ENCODE measurements around the gene RNF31.
A peak's percentile ranks its signal among the peaks of the same experiment; 100 is the strongest.

Gene RNF31

DNA sequence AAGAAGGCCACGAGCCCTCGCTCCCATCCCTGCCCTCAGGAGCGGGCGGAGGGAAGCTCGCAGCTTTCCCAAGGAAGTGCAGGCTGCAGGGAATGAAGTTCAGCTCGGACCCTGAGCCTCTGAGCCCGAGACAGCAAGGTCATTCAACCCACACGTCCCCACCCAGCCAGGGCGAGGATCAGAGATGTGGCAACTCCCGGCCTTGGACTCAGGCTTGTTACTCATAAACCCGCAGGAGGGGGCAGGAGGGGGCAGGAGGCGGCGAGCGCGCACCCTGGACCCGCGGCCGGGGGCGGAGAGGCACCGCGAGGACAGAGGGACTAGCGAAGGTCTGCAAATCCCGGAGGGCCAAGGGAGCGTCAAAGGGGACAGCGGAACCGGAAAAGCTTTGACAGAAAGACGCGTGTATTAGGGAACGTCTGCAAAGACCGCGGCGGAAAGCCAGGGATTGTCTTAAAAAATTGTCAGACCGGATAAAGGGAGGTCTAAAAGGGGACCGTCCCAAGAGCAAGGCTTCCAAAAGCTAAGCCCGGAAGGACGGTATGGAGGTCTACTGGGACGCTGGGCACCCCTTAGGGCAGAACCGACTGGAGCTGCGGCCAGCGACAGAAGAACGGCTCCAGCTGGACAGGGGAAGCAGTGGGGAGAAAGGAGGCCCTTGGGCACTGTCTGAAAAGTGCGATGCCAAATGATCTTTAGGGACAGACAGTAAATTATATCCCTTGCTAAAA, 33.3 kb upstream of the RNF31 start:
- no peak for TF ChIP-seq CTCF (IDR thresholded peaks at IDR 0.05; ENCODE audit: low read depth, low read length)
- peak overlapping the region; percentile 72 for H3K4me3 ChIP-seq (ENCODE audit: low read depth, low read length)

GRCh38 chr14:24114532-24115421, 32.5 kb upstream of the RNF31 start, which contains the start of the genes DCAF11 and NRL:
TSS of gene DCAF11 (plus strand) at chr14:24114777. CDS start at chr14:24115595, 818 bp downstream.
TSS of gene NRL (minus strand) at chr14:24114949. CDS start at chr14:24082848, 32,101 bp downstream.
- peak within 1 kb of the TSS; percentile 72 for H3K4me3 ChIP-seq (ENCODE audit: low read depth, low read length)
- no peak for TF ChIP-seq CTCF (IDR thresholded peaks at IDR 0.05; ENCODE audit: low read depth, low read length)

- peak overlapping the region; percentile 72 for H3K4me3 ChIP-seq (ENCODE audit: low read depth, low read length)
- no peak for TF ChIP-seq CTCF (IDR thresholded peaks at IDR 0.05; ENCODE audit: low read depth, low read length)
Measured at GRCh38 chr14:24115422-24116127, 31.7 kb upstream of the RNF31 start.

DNA sequence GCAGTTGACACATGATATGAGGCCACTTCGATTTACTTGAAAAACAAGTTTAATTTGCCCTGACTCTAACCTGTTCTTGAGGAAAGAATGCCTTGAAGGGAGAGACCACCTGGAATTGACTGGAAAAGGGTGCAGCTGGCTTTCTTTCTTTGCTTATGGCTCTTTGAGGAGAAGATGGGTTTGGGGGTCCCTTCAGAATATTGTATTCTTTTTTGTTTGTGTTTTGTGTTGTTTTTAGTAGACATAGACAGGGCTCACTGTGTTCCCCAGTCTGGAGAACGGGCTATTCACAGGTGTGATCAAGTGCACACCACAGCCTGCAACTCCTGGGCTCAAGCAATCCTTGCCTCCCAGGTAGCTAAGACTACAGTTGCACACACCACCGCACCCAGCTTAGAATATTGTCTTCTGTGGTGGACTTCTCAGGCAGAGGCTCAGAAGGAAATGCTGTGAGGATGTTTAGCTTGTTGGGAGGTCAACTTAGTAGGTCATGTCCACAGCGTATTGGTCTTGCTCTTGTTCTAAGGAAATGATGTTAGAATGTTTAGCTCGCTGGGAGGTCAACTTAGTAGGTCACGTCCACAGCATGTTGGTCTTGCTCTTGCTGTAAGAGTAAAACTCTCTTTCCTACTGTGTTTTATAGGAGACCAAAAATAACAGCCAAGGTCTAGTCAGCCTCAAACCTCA, 31.0 kb upstream of the RNF31 start:
- TF ChIP-seq CTCF (IDR thresholded peaks at IDR 0.05; ENCODE audit: low read depth, low read length): no peak

DNA sequence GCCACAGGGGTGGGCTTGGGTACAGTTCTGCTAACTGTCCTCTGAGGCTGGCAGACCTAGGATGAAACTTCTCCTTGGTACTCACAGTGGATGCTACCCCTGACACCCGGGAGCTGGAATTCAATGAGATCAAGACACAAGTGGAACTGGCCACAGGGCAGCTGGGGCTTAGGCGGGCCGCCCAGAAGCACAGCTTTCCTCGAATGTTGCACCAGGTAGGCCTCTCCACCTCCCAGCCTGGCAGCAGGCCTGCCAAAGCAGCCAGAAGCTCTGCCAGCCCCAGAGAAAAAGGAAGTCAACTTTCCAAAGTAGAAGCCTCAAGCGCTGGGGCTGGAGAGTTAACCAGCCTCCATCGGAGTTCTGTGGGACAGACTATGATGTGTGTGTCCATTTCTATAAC, 30.1 kb upstream of the RNF31 start:
- no peak for TF ChIP-seq CTCF (IDR thresholded peaks at IDR 0.05; ENCODE audit: low read depth, low read length)
- H3K4me3 ChIP-seq (ENCODE audit: low read depth, low read length): no peak overlapping the region

More for the DNA sequence above, 31.0 kb upstream of the RNF31 start:
- no peak overlapping the region for H3K4me3 ChIP-seq (ENCODE audit: low read depth, low read length)

- no peak overlapping the region for H3K4me3 ChIP-seq (ENCODE audit: low read depth, low read length)
- TF ChIP-seq CTCF (IDR thresholded peaks at IDR 0.05; ENCODE audit: low read depth, low read length): no peak
Measured at GRCh38 chr14:24119691-24120090, 27.6 kb upstream of the RNF31 start.
